GM18858 (cell line): ENCODE measurements around the gene TMTC1.

Experiments
- ATAC-seq: cut with Tn5 transposase; IDR thresholded peaks from one replicate; pipeline ENCODE4 v1.9.1; 2021; ENCODE audit not compliant: unreplicated experiment

Gene TMTC1

GRCh38 chr12:29545102-29545467 lies 238.7 kb downstream of the TMTC1 start:
- peak; percentile 83 for ATAC-seq

- ATAC-seq: peak; percentile 22
Observed at GRCh38 chr12:29544428-29545101, 239.2 kb downstream of the TMTC1 start.

- ATAC-seq: no peak
Observed at GRCh38 chr12:29543036-29543435, 240.7 kb downstream of the TMTC1 start.

GRCh38 chr12:29537298-29537697 lies 246.4 kb downstream of the TMTC1 start:
- ATAC-seq: no peak

- no peak for ATAC-seq
Observed at GRCh38 chr12:29534935-29535334, 248.8 kb downstream of the TMTC1 start.

- no peak for ATAC-seq
Observed at GRCh38 chr12:29533815-29534489, 249.8 kb downstream of the TMTC1 start.

GRCh38 chr12:29531471-29531870 lies 252.3 kb downstream of the TMTC1 start:
- no peak for ATAC-seq

GRCh38 chr12:29530436-29530835 lies 253.3 kb downstream of the TMTC1 start:
- ATAC-seq: no peak

GRCh38 chr12:29528161-29528560 lies 255.6 kb downstream of the TMTC1 start:
- ATAC-seq: no peak

- ATAC-seq: no peak
Observed at GRCh38 chr12:29521951-29522350, 261.8 kb downstream of the TMTC1 start.

- no peak for ATAC-seq
Observed at GRCh38 chr12:29519585-29520182, 264.1 kb downstream of the TMTC1 start.

GRCh38 chr12:29518407-29518806 lies 265.3 kb downstream of the TMTC1 start:
- no peak for ATAC-seq

GRCh38 chr12:29517264-29517663 lies 266.5 kb downstream of the TMTC1 start:
- ATAC-seq: no peak

GRCh38 chr12:29516431-29516875 lies 267.3 kb downstream of the TMTC1 start:
- ATAC-seq: no peak

GRCh38 chr12:29510591-29511185 lies 273.1 kb downstream of the TMTC1 start:
- no peak for ATAC-seq

GRCh38 chr12:29509503-29509902 lies 274.2 kb downstream of the TMTC1 start:
- no peak for ATAC-seq

GRCh38 chr12:29508949-29509348 lies 274.8 kb downstream of the TMTC1 start:
- no peak for ATAC-seq

GRCh38 chr12:29505122-29505521 lies 278.6 kb downstream of the TMTC1 start:
- ATAC-seq: no peak

- ATAC-seq: no peak
Observed at GRCh38 chr12:29503283-29503682, 280.5 kb downstream of the TMTC1 start.

GRCh38 chr12:29499235-29499634 lies 284.5 kb downstream of the TMTC1 start:
- no peak for ATAC-seq

GRCh38 chr12:29497588-29497987 lies 286.2 kb downstream of the TMTC1 start, which contains the start of gene OVCH1:
Gene OVCH1, minus strand, starts transcription at chr12:29497686. Its CDS starts 0 bp downstream, at chr12:29497686.
- ATAC-seq: no peak

GRCh38 chr12:29492891-29493290 lies 290.9 kb downstream of the TMTC1 start:
- ATAC-seq: no peak
